Activated naive CD8-positive, alpha-beta T cell treated with anti-CD3 and anti-CD28 coated beads, Interleukin-2, amount 50 U/mL, for 16 hours (primary cell): ENCODE data around the gene EVC2.
"Not testable (repeated sequence)": the region's sequence is repeated elsewhere in the genome, so short reads cannot be mapped to it uniquely, and the experiment has no call there.

Experiments
- DNase-seq: peaks from one replicate; pipeline ENCODE4 v3.0.0-alpha.2; 2020; ENCODE audit warnings: low read depth, low spot score

The EVC2 gene

GRCh38 chr4:5742968-5743367 is 34.6 kb upstream of the EVC2 start:
- DNase-seq, result no peak

- DNase-seq, result no peak
These were observed 34.0 kb upstream of the EVC2 start for GRCh38 chr4:5742388-5742787.

GRCh38 chr4:5738061-5738460 is 29.7 kb upstream of the EVC2 start:
- no peak for DNase-seq

GRCh38 chr4:5735463-5735862 is 27.1 kb upstream of the EVC2 start:
- DNase-seq, result no peak

- no peak for DNase-seq
These were observed 26.5 kb upstream of the EVC2 start for GRCh38 chr4:5734853-5735252.

- DNase-seq, result no peak
These were observed 23.8 kb upstream of the EVC2 start for GRCh38 chr4:5732158-5732557.

GRCh38 chr4:5730993-5731990 is 22.9 kb upstream of the EVC2 start:
- no peak for DNase-seq

- no peak for DNase-seq
These were observed 22.1 kb upstream of the EVC2 start for GRCh38 chr4:5730436-5730835.

- DNase-seq, result not testable (repeated sequence)
These were observed 20.1 kb upstream of the EVC2 start for GRCh38 chr4:5728412-5728811.

GRCh38 chr4:5724377-5724776 is 16.0 kb upstream of the EVC2 start:
- no peak for DNase-seq

- DNase-seq, result no peak
These were observed 14.0 kb upstream of the EVC2 start for GRCh38 chr4:5722328-5722727.

GRCh38 chr4:5721923-5722322 is 13.6 kb upstream of the EVC2 start:
- DNase-seq, result no peak

- DNase-seq, result no peak
These were observed 12.6 kb upstream of the EVC2 start for GRCh38 chr4:5720980-5721379.

GRCh38 chr4:5720157-5720850 is 11.9 kb upstream of the EVC2 start:
- DNase-seq, result no peak

- DNase-seq, result no peak
These were observed 11.1 kb upstream of the EVC2 start for GRCh38 chr4:5719350-5720055.

- DNase-seq, result no peak
These were observed 10.1 kb upstream of the EVC2 start for GRCh38 chr4:5718411-5718810.

GRCh38 chr4:5717449-5718158 is 9.2 kb upstream of the EVC2 start:
- DNase-seq, result no peak

GRCh38 chr4:5716391-5716790 is 8.0 kb upstream of the EVC2 start:
- DNase-seq, result no peak

GRCh38 chr4:5715357-5715756 is 7.0 kb upstream of the EVC2 start:
- no peak for DNase-seq

GRCh38 chr4:5713861-5714260 is 5.5 kb upstream of the EVC2 start:
- no peak for DNase-seq

GRCh38 chr4:5712931-5713330 is 4.6 kb upstream of the EVC2 start:
- DNase-seq, result no peak

- no peak for DNase-seq
These were observed 4.2 kb upstream of the EVC2 start for GRCh38 chr4:5712517-5712916.
